K562 (cell line): Measurements from ENCODE around the gene XRRA1. TPM values are rescaled to one million over a fixed set of nuclear protein-coding genes. Genes with fewer than 3 reads are reported as not detected.

Experiments used
- ATAC-seq: fragments of 200-7000 bp; cut with Tn5 transposase; 3 replicates; pipeline ENCODE4 v1.9.1; 2020; ENCODE audit warnings: moderate library complexity
- BruUV-seq: library from RNA; stranded (reverse); fragments of 400-500 nt; replicated peaks from 2 replicates; lab custom pipeline; 2021; lab: Mats Ljungman, UMichigan
- CTCF ChIA-PET: fragments of 300-600 bp; formaldehyde crosslinking; extraction: SDS; loops from one replicate; lab custom pipeline; 2021; ENCODE audit warnings: low intra/inter-chr PET ratio; lab: Yijun Ruan, JAX
- POLR2A ChIA-PET: fragments of 300-600, 350-650 bp; sonication (Branson Sonifier 250); formaldehyde crosslinking; extraction: SDS; loops from one replicate; lab custom pipeline; 2021; ENCODE audit warnings: antibody characterized with exemption, inconsistent platforms; lab: Yijun Ruan, JAX
- DNase-seq, 4 experiments: peaks; one replicate each; pipeline versions ENCODE4 v3.0.0 to v3.0.0-alpha.2; 2011 to 2018; ENCODE audit warnings: low spot score in 3 of 4, mixed read lengths in 3 of 4; ENCODE audit errors: extremely low read depth in 1 of 4
- FAIRE-seq: peaks from 2 replicates; lab custom pipeline; 2011; peaks lifted over from hg19 to GRCh38; lab: Jason Lieb, UNC
- H2AFZ ChIP-seq: 2 replicates; pipeline ENCODE4 v1.6.0; 2011; ENCODE audit warnings: low read depth, low read length, control low read depth, inconsistent platforms
- H3K27ac ChIP-seq: fragments of 200-600 bp; 3 replicates; pipeline ENCODE4 v1.8.0; 2011; ENCODE audit warnings: low read depth, mild to moderate bottlenecking, control low read depth, inconsistent platforms, low read length, moderate library complexity, mixed read lengths; ENCODE audit errors: extremely low read depth
- H3K27me3 ChIP-seq, 2 experiments: fragments of 300-600 bp in 1 of 2; 2 replicates in 1 of 2; 3 replicates in 1 of 2; pipeline versions ENCODE4 v1.6.0 to v1.8.0; 2011; ENCODE audit warnings: inconsistent platforms in 2 of 2, low read length in 2 of 2, mild to moderate bottlenecking in 1 of 2, mixed read lengths in 1 of 2, moderate library complexity in 1 of 2; ENCODE audit not compliant: control insufficient read depth in 2 of 2, insufficient read depth in 2 of 2
- H3K36me3 ChIP-seq: fragments of 300-600 bp; 3 replicates; pipeline ENCODE4 v1.8.0; 2011; ENCODE audit warnings: mild to moderate bottlenecking, low read length, inconsistent platforms; ENCODE audit not compliant: control insufficient read depth, insufficient read depth
- H3K4me1 ChIP-seq, 2 experiments: fragments of 200-600 bp in 1 of 2; replicated peaks in 1 of 2; 2 replicates in 1 of 2; 3 replicates in 1 of 2; pipeline versions ENCODE4 v1.5.1 to v1.8.0; 2011; ENCODE audit warnings: inconsistent platforms in 2 of 2, low read length in 2 of 2, mild to moderate bottlenecking in 1 of 2, mixed read lengths in 1 of 2, moderate library complexity in 1 of 2; ENCODE audit not compliant: control insufficient read depth in 2 of 2, insufficient read depth in 2 of 2
- H3K4me2 ChIP-seq: 2 replicates; pipeline ENCODE4 v1.6.1; 2011; ENCODE audit warnings: low read length, control low read depth, inconsistent platforms, mixed read lengths; ENCODE audit not compliant: insufficient read depth
- H3K4me3 ChIP-seq: fragments of 200-600 bp; sonication (generic), shearing (Covaris generic); 2 replicates; pipeline ENCODE4 v1.5.1; 2016; ENCODE audit warnings: control low read depth, inconsistent platforms
- H3K79me2 ChIP-seq: fragments of 200-600 bp; 3 replicates; pipeline ENCODE4 v1.8.0; 2011; ENCODE audit warnings: low read length, inconsistent platforms; ENCODE audit not compliant: control insufficient read depth, insufficient read depth
- H3K9ac ChIP-seq, 2 experiments: 2 replicates each; pipeline versions ENCODE4 v1.6.0 to v1.6.1; 2011; ENCODE audit warnings: low read depth in 2 of 2, low read length in 2 of 2, control low read depth in 1 of 2, inconsistent platforms in 1 of 2, mild to moderate bottlenecking in 1 of 2, mixed read lengths in 1 of 2; ENCODE audit not compliant: insufficient read depth in 1 of 2
- H3K9me1 ChIP-seq: one replicate; pipeline ENCODE4 v1.6.0; 2011; ENCODE audit warnings: inconsistent platforms, mild to moderate bottlenecking, low read length, moderate library complexity; ENCODE audit not compliant: control insufficient read depth, insufficient read depth
- H3K9me3 ChIP-seq: replicated peaks from 2 replicates; pipeline ENCODE4 v1.5.1; 2011; ENCODE audit warnings: low read depth, low read length, inconsistent platforms; ENCODE audit not compliant: control insufficient read depth, insufficient read depth
- H4K20me1 ChIP-seq: replicated peaks from 2 replicates; pipeline ENCODE4 v1.6.1; 2011; ENCODE audit warnings: low read length, inconsistent platforms, mixed read lengths; ENCODE audit not compliant: control insufficient read depth, insufficient read depth
- CEBPG ChIP-seq, 3 experiments: fragments of 200-800 bp in 1 of 3; sonication (Bioruptor generic) in 1 of 3; sonication (generic) in 1 of 3; formaldehyde crosslinking in 1 of 3; IDR thresholded peaks in 2 of 3; conservative IDR thresholded peaks in 1 of 3; 2 replicates each; pipeline versions ENCODE4 v1.6.1 to v1.8.0; 2016 to 2022; ENCODE audit warnings: missing compliant biosample characterization in 2 of 3, missing genetic modification characterization in 2 of 3, mild to moderate bottlenecking in 1 of 3, missing genetic modification reagents in 1 of 3
- DACH1 ChIP-seq: fragments of 450-650 bp; IDR thresholded peaks from 2 replicates; pipeline ENCODE4 v1.6.1; 2018; ENCODE audit not compliant: partially characterized antibody
- HCFC1 ChIP-seq: IDR thresholded peaks from 2 replicates; pipeline ENCODE4 v1.6.1; 2012; ENCODE audit warnings: low read depth, low read length, improper control_type of control experiment
- NFXL1 ChIP-seq: fragments of 450-650 bp; formaldehyde crosslinking; IDR thresholded peaks from 2 replicates; pipeline ENCODE4 v1.4.0; 2021; ENCODE audit warnings: mild to moderate bottlenecking
- RNF2 ChIP-seq: sonication (generic); IDR thresholded peaks from 2 replicates; pipeline ENCODE4 v1.6.1; 2016
- ZBTB5 ChIP-seq: fragments of 450-650 bp; IDR thresholded peaks from 2 replicates; pipeline ENCODE4 v1.6.1; 2017; ENCODE audit warnings: antibody characterized with exemption
- ZKSCAN1 ChIP-seq: fragments of 150-350 bp; IDR thresholded peaks from 2 replicates; pipeline ENCODE4 v1.6.1; 2016; ENCODE audit warnings: low read depth, low read length
- ZNF518B ChIP-seq: fragments of 250-450 bp; sonication (Bioruptor Pico); IDR thresholded peaks from 2 replicates; pipeline ENCODE4 v1.5.0; 2021; ENCODE audit warnings: mild to moderate bottlenecking, moderate library complexity
- ZNF655 ChIP-seq: fragments of 250-450 bp; sonication (Bioruptor Pico); IDR thresholded peaks from 2 replicates; pipeline ENCODE4 v1.5.0; 2021
- WGBS: fragments of 100-300 bp; shearing (Covaris generic); methylation state at CpG from one replicate; pipeline ENCODE4 v1.1.6; 2016; ENCODE audit warnings: low coverage, mixed read lengths; ENCODE audit not compliant: insufficient coverage; ENCODE audit errors: missing lambda C conversion rate; 5-methylcytosine and 5-hydroxymethylcytosine counted together
- in situ Hi-C: fragments of 300-500 bp; cut with MboI; formaldehyde crosslinking; loops from 4 replicates; pipeline ENCODE4 v1.15.0; 2018; ENCODE audit warnings: inconsistent platforms, mixed read lengths
- intact Hi-C: fragments of 100-400 bp; cut with micrococcal nuclease; formaldehyde crosslinking; loops from 2 replicates; pipeline ENCODE4 v1.14.2; 2022
- polyA plus RNA-seq, 8 experiments: library from polyadenylated mRNA; depleted of rRNA in 4 of 8; stranded (reverse) in 5 of 8; unstranded in 3 of 8; fragments of >200 nt; fragmentation: Nextera tagmentation in 2 of 8; fragmentation: Illumina TruSeq in 1 of 8; extraction: Ambion mirVana in 2 of 8; extraction: Trizol in 1 of 8; gene quantifications; 2 replicates each; pipeline versions ENCODE4 v1.2.1 to v1.2.3, GENCODE V29; 2011 to 2014; ENCODE audit warnings: inconsistent platforms in 1 of 8, missing spikeins in 1 of 8
- total RNA-seq, 7 experiments: library from RNA; depleted of rRNA in 6 of 7; stranded (reverse); fragments of >200 nt in 6 of 7; fragmentation: Illumina TruSeq in 2 of 7; extraction: Trizol in 2 of 7; gene quantifications; 2 replicates each; pipeline versions ENCODE4 v1.2.1 to v1.2.3, GENCODE V29; 2011 to 2021; ENCODE audit warnings: low replicate concordance in 1 of 7

XRRA1 gene
- total and polyA plus RNA-seq, 9 of the 15 experiments (the other 6 are each of a cell fraction or from before 2014, with no cell fraction given): 5.0 to 22.5 (median 16.0) TPM

GRCh38 chr11:74902342-74902741 is 46.5 kb downstream of the XRRA1 start:
- H2AFZ ChIP-seq: no peak overlapping the region
- no TSS peak for BruUV-seq
- 60% methylated on average over 4 of the region's 4 CpGs for WGBS
- DNase-seq: no peak
- H3K4me2 ChIP-seq: no peak overlapping the region
- H3K9me3 ChIP-seq: no peaks in the 10 kb centered on the region; the same call in 1 of the 2 replicates
- ChIA-PET CTCF (no interaction called here), POLR2A (no interaction called here)
- no peak for TF ChIP-seq RNF2
- H3K79me2 ChIP-seq: no peaks in the 10 kb centered on the region
- H3K36me3 ChIP-seq: peaks cover 15% of the 10 kb centered on the region; the same call in 2 of the 3 replicates
- no peak overlapping the region for H3K27ac ChIP-seq
- no peaks in the 10 kb centered on the region for H4K20me1 ChIP-seq
- no peak for ATAC-seq
- intact Hi-C loops: no loop called here
- no peaks in the 10 kb centered on the region for H3K27me3 ChIP-seq
- H3K4me3 ChIP-seq: no peak overlapping the region
- H3K9ac ChIP-seq: no peak overlapping the region
- no peaks in the 10 kb centered on the region for H3K4me1 ChIP-seq
- no peak for FAIRE-seq
- in situ Hi-C loops: no loop called here
- H3K9me1 ChIP-seq: no peaks in the 10 kb centered on the region

DNA sequence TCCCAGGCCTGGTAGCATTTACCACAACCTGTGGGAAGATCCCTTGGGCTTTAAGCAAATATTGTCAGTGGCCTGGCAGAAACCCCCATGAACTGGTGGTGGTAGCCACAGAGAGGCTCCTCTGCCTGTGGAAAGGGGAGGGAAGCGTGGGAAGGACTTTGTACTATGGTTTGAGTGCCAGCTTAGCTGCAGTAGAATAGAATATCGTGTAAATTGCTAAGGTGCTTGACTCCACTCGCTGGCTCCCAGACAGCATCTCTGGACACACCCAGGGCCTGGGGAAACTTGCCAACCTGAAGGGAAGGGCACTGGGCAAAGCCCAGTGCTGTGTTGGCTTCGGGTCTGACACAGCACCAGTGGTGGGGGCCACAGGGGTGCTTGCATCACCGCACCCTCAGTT is 52.6 kb downstream of the XRRA1 start:
- POLR2A ChIA-PET: no interaction called here
- no peak for ATAC-seq
- intact Hi-C loops (no loop called here), in situ Hi-C loops (no loop called here)
- Histone ChIP-seq H3K36me3 (0 out of 3 replicates have a peak, but pooled peaks cover 5% of the 10 kb centered on the region), H3K9ac (no peak overlapping the region), H3K4me2 (no peak overlapping the region), H3K9me3 (no peaks in the 10 kb centered on the region; the same call in 1 of the 2 replicates), H2AFZ (no peak overlapping the region), H3K27me3 (no peaks in the 10 kb centered on the region), H4K20me1 (no peaks in the 10 kb centered on the region), H3K4me3 (no peak overlapping the region), H3K79me2 (no peaks in the 10 kb centered on the region), H3K27ac (no peak overlapping the region), H3K9me1 (no peaks in the 10 kb centered on the region), H3K4me1 (no peaks in the 10 kb centered on the region)
- CTCF ChIA-PET: no interaction called here
- no TSS peak for BruUV-seq
- no peak for DNase-seq
- WGBS: 53% methylated on average over 5 of the region's 5 CpGs
- no peak for FAIRE-seq
- no peak for TF ChIP-seq ZBTB5
- TF ChIP-seq NFXL1 (CRISPR knock-in tag): no peak
- no peak for TF ChIP-seq CEBPG (CRISPR knock-in tag; IDR thresholded peaks at IDR 0.05)
- no peak for TF ChIP-seq CEBPG (tag; conservative IDR thresholded peaks at IDR 0.05 in 1 of 2, IDR thresholded peaks at IDR 0.05 in 1 of 2)
- TF ChIP-seq ZNF655 (CRISPR knock-in tag): no peak
- TF ChIP-seq ZNF518B (CRISPR knock-in tag): no peak
- TF ChIP-seq HCFC1: no peak
- no peak for TF ChIP-seq ZKSCAN1
- TF ChIP-seq DACH1: no peak
